Peyer's patch (tissue), 4 donors: Measurements from ENCODE around the gene TTC34. TPM values are rescaled to one million over a fixed set of nuclear protein-coding genes. Genes with fewer than 3 reads are reported as not detected.

Source experiments
- DNase-seq, 3 donors: peaks; one replicate each; pipeline ENCODE4 v3.0.0-alpha.2; 2017 to 2019
- H3K27ac ChIP-seq, 4 donors: fragments of 200-600 bp; sonication (generic); one replicate each; pipeline ENCODE4 v1.5.1; 2016 to 2019
- H3K27me3 ChIP-seq, 2 donors: fragments of 200-600 bp; sonication (generic); one replicate each; pipeline ENCODE4 v1.5.1; 2019
- H3K36me3 ChIP-seq, 3 donors: fragments of 200-600 bp; sonication (generic); one replicate each; pipeline ENCODE4 v1.5.1; 2016 to 2019
- H3K4me1 ChIP-seq, 4 donors: fragments of 200-600 bp; sonication (generic); one replicate each; pipeline ENCODE4 v1.5.1; 2016 to 2019
- H3K4me3 ChIP-seq, 4 donors: fragments of 200-600 bp; sonication (generic); 1 replicate in 3 of 4; 2 replicates in 1 of 4; pipeline ENCODE4 v1.5.1; 2016 to 2019; ENCODE audit warnings: mild to moderate bottlenecking in 1 of 4
- H3K9me3 ChIP-seq, 4 donors: fragments of 200-600 bp; sonication (generic); one replicate each; pipeline ENCODE4 v1.5.1; 2016 to 2019; ENCODE audit warnings: mild to moderate bottlenecking in 1 of 4
- CTCF ChIP-seq, 6 experiments: fragments of 450-650 bp in 4 of 6; fragments of 200-600 bp in 2 of 6; sonication (generic) in 1 of 6; IDR thresholded peaks; one replicate each; pipeline ENCODE4 v1.5.1; 2017 to 2019; ENCODE audit warnings: antibody characterized with exemption in 6 of 6, mild to moderate bottlenecking in 3 of 6, moderate library complexity in 1 of 6
- POLR2A ChIP-seq, 2 donors: fragments of 450-650 bp; IDR thresholded peaks; one replicate each; pipeline ENCODE4 v1.5.1; 2017; ENCODE audit warnings: antibody characterized with exemption in 2 of 2, mild to moderate bottlenecking in 2 of 2, moderate library complexity in 2 of 2
- total RNA-seq, 4 donors: library from RNA; depleted of rRNA; stranded (reverse); fragments of >200 nt; gene quantifications; one replicate each; pipeline ENCODE4 v1.1.0, GENCODE V29; 2016

The TTC34 gene
- total RNA-seq, 4 donors from 2014 or later: 0.53 to 2.4 (median 1.5) TPM

GRCh38 chr1:2642131-2642559 lies 159.3 kb downstream of the TTC34 start:
- TF ChIP-seq POLR2A (IDR thresholded peaks at IDR 0.05) (no peak), CTCF (IDR thresholded peaks at IDR 0.05) (no peak)
- peaks cover 0 to 11% (median 0%) of the 10 kb centered on the region in 4 donors for H3K9me3 ChIP-seq
- no peaks in the 10 kb centered on the region for H3K27me3 ChIP-seq
- peak overlapping the region in 3 of 4 donors; percentile 84 to 98 (median 86) for H3K27ac ChIP-seq
- DNase-seq: peak in 1 of 3 donors; percentile 45
- H3K4me1 ChIP-seq: peaks cover 0 to 21% (median 13%) of the 10 kb centered on the region in 4 donors
- H3K36me3 ChIP-seq: no peaks in the 10 kb centered on the region
- peak overlapping the region; percentile 61 to 92 (median 80) for H3K4me3 ChIP-seq

- peak in 2 of 3 donors; percentile 44 to 51 for DNase-seq
- H3K27ac ChIP-seq: no peak overlapping the region
- H3K27me3 ChIP-seq: no peaks in the 10 kb centered on the region
- H3K4me1 ChIP-seq: peaks cover 0 to 21% (median 13%) of the 10 kb centered on the region in 4 donors
- H3K4me3 ChIP-seq: peak overlapping the region; percentile 61 to 92 (median 80)
- no peak for TF ChIP-seq CTCF (IDR thresholded peaks at IDR 0.05)
- TF ChIP-seq POLR2A (IDR thresholded peaks at IDR 0.05): no peak
- H3K36me3 ChIP-seq: no peaks in the 10 kb centered on the region
- peaks cover 0 to 6% (median 2%) of the 10 kb centered on the region in 4 donors for H3K9me3 ChIP-seq
Observed at GRCh38 chr1:2641381-2642130, 159.9 kb downstream of the TTC34 start.

GRCh38 chr1:2640626-2641025 lies 160.9 kb downstream of the TTC34 start:
- H3K27ac ChIP-seq: no peak overlapping the region
- peak in 1 of 3 donors; percentile 37 for DNase-seq

GRCh38 chr1:2639607-2640521 lies 161.6 kb downstream of the TTC34 start:
- no peaks in the 10 kb centered on the region for H3K27me3 ChIP-seq
- peak in 1 of 3 donors; percentile 45 for DNase-seq

More at GRCh38 chr1:2640626-2641025, 160.9 kb downstream of the TTC34 start:
- no peak overlapping the region for H3K4me3 ChIP-seq
- H3K4me1 ChIP-seq: peaks cover 0 to 21% (median 13%) of the 10 kb centered on the region in 4 donors
- TF ChIP-seq CTCF (IDR thresholded peaks at IDR 0.05) (no peak), POLR2A (IDR thresholded peaks at IDR 0.05) (no peak)
- H3K9me3 ChIP-seq: peaks cover 0 to 7% (median 0%) of the 10 kb centered on the region in 4 donors
- no peaks in the 10 kb centered on the region for H3K36me3 ChIP-seq
- no peaks in the 10 kb centered on the region for H3K27me3 ChIP-seq

More at GRCh38 chr1:2639607-2640521, 161.6 kb downstream of the TTC34 start:
- Histone ChIP-seq H3K9me3 (peaks cover 0 to 7% (median 0%) of the 10 kb centered on the region in 4 donors), H3K36me3 (no peaks in the 10 kb centered on the region), H3K27ac (no peak overlapping the region), H3K4me1 (peaks cover 0 to 21% (median 13%) of the 10 kb centered on the region in 4 donors), H3K4me3 (no peak overlapping the region)
- TF ChIP-seq POLR2A (IDR thresholded peaks at IDR 0.05): no peak
- no peak for TF ChIP-seq CTCF (IDR thresholded peaks at IDR 0.05)
